Common myeloid progenitor, CD34-positive (primary cell): ENCODE results near the gene ARVCF.

ENCODE experiments used
- CTCF ChIA-PET: fragments of 350-600 bp; sonication (Branson Sonifier 250); formaldehyde crosslinking; loops from one replicate; lab custom pipeline; 2021; ENCODE audit warnings: antibody characterized with exemption; lab: Charles Lee
- POLR2A ChIA-PET: fragments of 350-600 bp; sonication (Branson Sonifier 250); formaldehyde crosslinking; loops from one replicate; lab custom pipeline; 2021; ENCODE audit warnings: antibody characterized with exemption; lab: Charles Lee
- DNase-seq, 3 donors: peaks; one replicate each; pipeline versions ENCODE4 v3.0.0 to v3.0.0-alpha.2; 2013
- H3K27ac ChIP-seq, 2 experiments: 1 replicate in 1 of 2; 2 replicates in 1 of 2; pipeline ENCODE4 v1.7.0; 2013; ENCODE audit warnings: inconsistent platforms in 2 of 2, low read length in 2 of 2, mild to moderate bottlenecking in 2 of 2, low read depth in 1 of 2, moderate library complexity in 1 of 2; ENCODE audit not compliant: severe bottlenecking in 2 of 2, insufficient read depth in 1 of 2, poor library complexity in 1 of 2
- H3K27me3 ChIP-seq, 5 experiments: replicated peaks in 2 of 5; 1 replicate in 3 of 5; 2 replicates in 2 of 5; pipeline versions ENCODE4 v1.6.1 to v1.7.0; 2013; ENCODE audit warnings: low read length in 4 of 5, mild to moderate bottlenecking in 2 of 5, moderate library complexity in 2 of 5, inconsistent platforms in 1 of 5; ENCODE audit not compliant: insufficient read depth in 5 of 5, control insufficient read depth in 4 of 5
- H3K36me3 ChIP-seq, 4 experiments: 1 replicate in 2 of 4; 2 replicates in 2 of 4; pipeline versions ENCODE4 v1.6.1 to v1.7.0; 2013; ENCODE audit warnings: low read length in 3 of 4, control low read depth in 1 of 4, mild to moderate bottlenecking in 1 of 4; ENCODE audit not compliant: control insufficient read depth in 4 of 4, insufficient read depth in 4 of 4
- H3K4me1 ChIP-seq, 4 experiments: 1 replicate in 3 of 4; 2 replicates in 1 of 4; pipeline versions ENCODE4 v1.6.1 to v1.7.1; 2013; ENCODE audit warnings: low read length in 3 of 4, mild to moderate bottlenecking in 3 of 4, control low read depth in 1 of 4, inconsistent platforms in 1 of 4, moderate library complexity in 1 of 4; ENCODE audit not compliant: control insufficient read depth in 4 of 4, insufficient read depth in 4 of 4; ENCODE audit errors: control extremely low read depth in 1 of 4
- H3K4me3 ChIP-seq, 7 experiments: 1 replicate in 4 of 7; 2 replicates in 3 of 7; pipeline versions ENCODE4 v1.5.1 to v1.7.0; 2013; ENCODE audit warnings: mild to moderate bottlenecking in 7 of 7, low read length in 6 of 7, moderate library complexity in 6 of 7, inconsistent platforms in 2 of 7, low read depth in 2 of 7, control low read depth in 1 of 7; ENCODE audit not compliant: insufficient read depth in 4 of 7, control insufficient read depth in 1 of 7; ENCODE audit errors: extremely low read depth in 1 of 7
- H3K9me3 ChIP-seq, 5 experiments: 1 replicate in 4 of 5; 2 replicates in 1 of 5; pipeline versions ENCODE4 v1.6.1 to v1.7.1; 2013; ENCODE audit warnings: low read length in 4 of 5, mild to moderate bottlenecking in 2 of 5, inconsistent platforms in 1 of 5, low read depth in 1 of 5, moderate library complexity in 1 of 5; ENCODE audit not compliant: control insufficient read depth in 4 of 5, insufficient read depth in 2 of 5; ENCODE audit errors: control extremely low read depth in 1 of 5
- WGBS: methylation state at CpG from one replicate; pipeline ENCODE4 v1.1.5; 2013; ENCODE audit not compliant: insufficient coverage; 5-methylcytosine and 5-hydroxymethylcytosine counted together

Gene ARVCF

GRCh38 chr22:20052309-20053259, 36.0 kb upstream of the ARVCF start:
- DNase-seq, result no peak
- no peak overlapping the region for H3K4me3 ChIP-seq
- CTCF ChIA-PET, result no interaction called here
- WGBS, result 97% methylated on average over 20 of the region's 26 CpGs
- no peaks in the 10 kb centered on the region for H3K27me3 ChIP-seq
- H3K36me3 ChIP-seq, result peaks cover 5 to 68% (median 42%) of the 10 kb centered on the region in 4 experiments
- no peak overlapping the region for H3K27ac ChIP-seq
- POLR2A ChIA-PET, result interaction anchor here (0.6 kb wide), 1 partner anchor 521 kb away, joined by 4 read pairs; no protein-coding TSS in a partner anchor
- peaks cover 0 to 13% (median 4%) of the 10 kb centered on the region in 5 experiments for H3K9me3 ChIP-seq
- no peaks in the 10 kb centered on the region for H3K4me1 ChIP-seq

GRCh38 chr22:20051927-20052308, 35.3 kb upstream of the ARVCF start:
- H3K4me3 ChIP-seq, result no peak overlapping the region
- CTCF ChIA-PET, result no interaction called here
- no peak for DNase-seq
- 100% methylated on average over 3 of the region's 6 CpGs for WGBS
- POLR2A ChIA-PET, result no interaction called here
- H3K36me3 ChIP-seq, result peaks cover 5 to 66% (median 40%) of the 10 kb centered on the region in 4 experiments
- H3K9me3 ChIP-seq, result peaks cover 0 to 15% (median 9%) of the 10 kb centered on the region in 5 experiments
- no peak overlapping the region for H3K27ac ChIP-seq
- H3K4me1 ChIP-seq, result no peaks in the 10 kb centered on the region
- no peaks in the 10 kb centered on the region for H3K27me3 ChIP-seq

DNA sequence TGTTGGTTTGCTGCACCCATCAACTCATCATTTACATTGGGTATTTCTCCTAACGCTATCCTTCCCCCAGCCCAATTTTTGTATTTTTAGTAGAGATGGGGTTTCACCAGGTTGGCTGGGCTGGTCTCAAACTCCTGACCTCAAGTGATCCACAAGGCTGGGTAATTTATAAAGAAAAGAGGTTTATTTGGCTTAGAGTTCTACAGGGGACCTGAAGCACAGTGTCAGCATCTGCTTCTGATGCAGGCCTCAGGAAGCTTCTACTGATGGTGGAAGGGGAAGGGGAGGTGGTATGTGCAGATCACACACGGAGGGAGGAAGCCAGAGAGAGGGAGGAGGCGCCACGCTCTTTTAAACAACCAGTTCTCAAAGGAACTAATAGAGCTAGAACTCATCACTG, 30.1 kb upstream of the ARVCF start:
- Histone ChIP-seq H3K4me3 (no peak overlapping the region), H3K27me3 (no peaks in the 10 kb centered on the region), H3K36me3 (peaks cover 3 to 45% (median 26%) of the 10 kb centered on the region in 4 experiments), H3K4me1 (no peaks in the 10 kb centered on the region), H3K9me3 (peaks cover 0 to 15% (median 9%) of the 10 kb centered on the region in 5 experiments), H3K27ac (no peak overlapping the region)
- ChIA-PET CTCF (no interaction called here), POLR2A (no interaction called here)
- WGBS, result 60% methylated on average over 1 of the region's 4 CpGs
- no peak for DNase-seq

DNA sequence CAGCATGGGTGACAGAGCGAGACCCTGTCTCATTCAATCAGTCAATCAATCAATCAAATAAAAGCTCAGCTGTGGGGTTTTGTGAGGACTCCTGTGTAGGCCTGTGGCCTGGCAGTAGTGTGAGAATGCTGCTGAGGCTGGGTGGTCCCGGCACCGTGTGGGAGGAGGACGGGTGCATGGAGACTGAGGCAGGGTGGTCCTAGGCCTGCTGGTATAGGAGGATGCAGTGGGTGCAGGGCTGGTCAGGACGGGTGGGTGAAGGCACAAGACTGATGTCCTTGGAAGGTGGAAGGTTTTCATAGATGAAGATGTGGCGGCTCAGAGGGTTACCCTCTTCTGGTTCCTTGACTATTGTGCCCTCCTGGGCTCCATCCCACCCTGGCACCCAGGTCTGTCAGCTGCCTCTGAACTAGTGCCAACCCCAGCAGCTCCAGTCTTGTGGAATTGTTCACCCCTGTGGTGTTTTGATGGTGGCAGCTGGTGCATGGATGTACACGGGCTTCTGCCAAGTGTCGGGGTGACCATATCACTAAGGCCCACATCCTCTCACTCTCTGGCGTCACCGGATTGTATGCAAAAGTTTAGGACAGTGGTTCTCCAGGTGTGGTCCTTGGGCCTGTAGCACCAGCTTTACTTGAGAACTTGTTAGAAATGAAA, 28.0 kb upstream of the ARVCF start:
- H3K9me3 ChIP-seq, result peaks cover 0 to 15% (median 9%) of the 10 kb centered on the region in 5 experiments
- no peaks in the 10 kb centered on the region for H3K27me3 ChIP-seq
- CTCF ChIA-PET, result interaction anchor here (1.1 to 1.2 kb wide), 2 partner anchors 16 to 18 kb away, joined by 3 to 5 read pairs; no protein-coding TSS in a partner anchor
- peaks cover 7 to 55% (median 35%) of the 10 kb centered on the region in 4 experiments for H3K36me3 ChIP-seq
- 98% methylated on average over 8 of the region's 10 CpGs for WGBS
- no peaks in the 10 kb centered on the region for H3K4me1 ChIP-seq
- no peak overlapping the region for H3K4me3 ChIP-seq
- DNase-seq, result no peak
- POLR2A ChIA-PET, result no interaction called here
- H3K27ac ChIP-seq, result no peak overlapping the region

- peaks cover 7 to 56% (median 37%) of the 10 kb centered on the region in 4 experiments for H3K36me3 ChIP-seq
- CTCF ChIA-PET, result interaction anchor here (1.1 kb wide), 1 partner anchor 16 kb away, joined by 4 read pairs; no protein-coding TSS in a partner anchor
- 93% methylated on average over 7 of the region's 7 CpGs for WGBS
Measured at GRCh38 chr22:20043997-20044342, 27.3 kb upstream of the ARVCF start.

GRCh38 chr22:20043057-20043996, 26.7 kb upstream of the ARVCF start:
- Histone ChIP-seq H3K27me3 (no peaks in the 10 kb centered on the region), H3K9me3 (peaks cover 0 to 9% (median 8%) of the 10 kb centered on the region in 5 experiments), H3K4me3 (no peak overlapping the region), H3K4me1 (no peaks in the 10 kb centered on the region), H3K27ac (no peak overlapping the region), H3K36me3 (peaks cover 6 to 55% (median 40%) of the 10 kb centered on the region in 4 experiments)
- DNase-seq, result no peak
- ChIA-PET POLR2A (no interaction called here), CTCF (interaction anchor here (1.0 to 1.1 kb wide), 2 partner anchors 17 to 86 kb away, joined by 3 to 4 read pairs; no protein-coding TSS in a partner anchor)
- WGBS, result over 99% methylated on average over 18 of the region's 26 CpGs

More at GRCh38 chr22:20043997-20044342, 27.3 kb upstream of the ARVCF start:
- POLR2A ChIA-PET, result no interaction called here
- H3K4me3 ChIP-seq, result no peak overlapping the region
- DNase-seq, result no peak
- H3K9me3 ChIP-seq, result peaks cover 0 to 13% (median 9%) of the 10 kb centered on the region in 5 experiments
- no peaks in the 10 kb centered on the region for H3K4me1 ChIP-seq
- H3K27me3 ChIP-seq, result no peaks in the 10 kb centered on the region
- H3K27ac ChIP-seq, result no peak overlapping the region
